C4-2B (cell line): ENCODE results near the gene RBP2.

Experiments
- ZFX ChIP-seq: fragments of 450-650 bp; IDR thresholded peaks from 2 replicates; pipeline ENCODE4 v1.6.1; 2017
- TF ChIP-seq, protein P1 (sequence below): fragments of 450-650 bp; conservative IDR thresholded peaks from 2 replicates; pipeline ENCODE4 v1.5.1; 2017; ENCODE audit warnings: mild to moderate bottlenecking

DNA sequence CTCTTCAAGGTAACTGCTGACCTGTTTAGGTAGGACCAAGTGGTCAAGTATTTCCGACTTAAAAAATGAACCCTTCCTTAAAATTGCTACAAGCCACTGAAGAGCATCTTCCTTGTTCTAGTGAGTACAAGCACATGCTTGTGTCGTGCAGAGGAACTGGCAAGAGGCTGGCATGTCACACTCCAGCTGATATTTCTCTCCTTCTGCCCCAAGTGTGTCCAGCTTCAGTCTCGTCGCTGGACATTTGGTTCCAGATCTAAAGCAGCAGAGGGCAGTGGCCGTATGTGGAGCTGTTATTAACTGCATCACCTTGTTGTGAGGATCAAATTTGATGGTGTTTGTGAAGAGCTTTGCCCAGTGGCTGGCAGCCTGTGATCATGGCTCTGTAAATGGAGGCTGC, 10.0 kb downstream of the RBP2 start:
- TF ChIP-seq ZFX: no peak
- TF ChIP-seq, protein P1, sequence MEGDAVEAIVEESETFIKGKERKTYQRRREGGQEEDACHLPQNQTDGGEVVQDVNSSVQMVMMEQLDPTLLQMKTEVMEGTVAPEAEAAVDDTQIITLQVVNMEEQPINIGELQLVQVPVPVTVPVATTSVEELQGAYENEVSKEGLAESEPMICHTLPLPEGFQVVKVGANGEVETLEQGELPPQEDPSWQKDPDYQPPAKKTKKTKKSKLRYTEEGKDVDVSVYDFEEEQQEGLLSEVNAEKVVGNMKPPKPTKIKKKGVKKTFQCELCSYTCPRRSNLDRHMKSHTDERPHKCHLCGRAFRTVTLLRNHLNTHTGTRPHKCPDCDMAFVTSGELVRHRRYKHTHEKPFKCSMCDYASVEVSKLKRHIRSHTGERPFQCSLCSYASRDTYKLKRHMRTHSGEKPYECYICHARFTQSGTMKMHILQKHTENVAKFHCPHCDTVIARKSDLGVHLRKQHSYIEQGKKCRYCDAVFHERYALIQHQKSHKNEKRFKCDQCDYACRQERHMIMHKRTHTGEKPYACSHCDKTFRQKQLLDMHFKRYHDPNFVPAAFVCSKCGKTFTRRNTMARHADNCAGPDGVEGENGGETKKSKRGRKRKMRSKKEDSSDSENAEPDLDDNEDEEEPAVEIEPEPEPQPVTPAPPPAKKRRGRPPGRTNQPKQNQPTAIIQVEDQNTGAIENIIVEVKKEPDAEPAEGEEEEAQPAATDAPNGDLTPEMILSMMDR: no peak
